Measurements from ENCODE around the gene EFHC2. TPM values are rescaled to one million over a fixed set of nuclear protein-coding genes. Genes with fewer than 3 reads are reported as not detected.

EFHC2 gene
- total and polyA plus RNA-seq, 10 of the 15 experiments (the other 5 are each of a cell fraction or from before 2014, with no cell fraction given), result 0.56 TPM; not detected in 9

- POLR2A ChIA-PET, result interaction anchor here (0.6 kb wide), 1 partner anchor 557 kb away, joined by 5 read pairs; no protein-coding TSS in a partner anchor
- in situ Hi-C loops (cut with MboI) (no loop called here), intact Hi-C loops (cut with micrococcal nuclease; ENCODE audit: unreplicated experiment) (no loop called here)
- CTCF ChIA-PET, result no interaction called here
- no peaks in the 10 kb centered on the region for H3K79me2 ChIP-seq (ENCODE audit: control insufficient read depth, insufficient read depth, low read length)
- H3K27ac ChIP-seq (ENCODE audit: control insufficient read depth, insufficient read depth), result no peak overlapping the region
- H3K27me3 ChIP-seq (replicated peaks in 1 of 2; ENCODE audit: control insufficient read depth in 2 of 2, insufficient read depth in 2 of 2, low read length in 1 of 2), result no peaks in the 10 kb centered on the region
- no peak for FAIRE-seq
- ATAC-seq, result no peak
- WGBS (ENCODE audit: insufficient coverage, insufficient replicate concordance, low lambda C conversion rate, missing lambda C conversion rate), result 66% methylated on average over 5 of the region's 5 CpGs
- no peak overlapping the region for H3K9ac ChIP-seq (ENCODE audit: control insufficient read depth, insufficient read depth, low read length)
- no peaks in the 10 kb centered on the region for H4K20me1 ChIP-seq (ENCODE audit: control insufficient read depth, insufficient read depth)
- BruUV-seq (replicated peaks), result no TSS peak
- DNase-seq (ENCODE audit: low read depth, low spot score), result no peak
- no peak overlapping the region for H3K4me2 ChIP-seq (ENCODE audit: control insufficient read depth, insufficient read depth)
- no peak overlapping the region for H3K4me3 ChIP-seq
- H3K9me3 ChIP-seq (replicated peaks; ENCODE audit: control insufficient read depth, insufficient read depth, low read length), result no peaks in the 10 kb centered on the region
- SMC1A ChIA-PET (ENCODE audit: uncharacterized antibody, unreplicated experiment), result interaction anchor here (0.7 to 1.3 kb wide), 2 partner anchors 58 to 1113 kb away, joined by 3 to 4 read pairs; no protein-coding TSS in a partner anchor
- RAD21 ChIA-PET (ENCODE audit: unreplicated experiment), result no interaction called here
- no peaks in the 10 kb centered on the region for H3K4me1 ChIP-seq (ENCODE audit: control insufficient read depth, insufficient read depth, low read length)
- no peak overlapping the region for H2AFZ ChIP-seq (ENCODE audit: control insufficient read depth, low read depth, low read length)
- H3K36me3 ChIP-seq (ENCODE audit: control insufficient read depth in 2 of 2, insufficient read depth in 2 of 2, low read length in 1 of 2), result no peaks in the 10 kb centered on the region
- TF ChIP-seq CHD1 (IDR thresholded peaks at IDR 0.05; ENCODE audit: low read depth, low read length), result no peak
- no peak for TF ChIP-seq RCOR1 (conservative IDR thresholded peaks at IDR 0.05; ENCODE audit: low read depth, low read length)
- no peak for TF ChIP-seq FOS (IDR thresholded peaks at IDR 0.05; ENCODE audit: borderline replicate concordance, extremely low read depth, insufficient read length)
- TF ChIP-seq ZNF217 (IDR thresholded peaks at IDR 0.05), result no peak
- TF ChIP-seq POLR2AphosphoS5 (IDR thresholded peaks at IDR 0.05; ENCODE audit: low read length), result no peak
- no peak for TF ChIP-seq SIN3A (IDR thresholded peaks at IDR 0.05; ENCODE audit: low read depth, low read length)
- no peak for TF ChIP-seq PBX3 (IDR thresholded peaks at IDR 0.05; ENCODE audit: insufficient replicate concordance, low read depth, low read length)
- TF ChIP-seq NRF1 (conservative IDR thresholded peaks at IDR 0.05; ENCODE audit: low read depth, low read length), result no peak
- TF ChIP-seq NR2F1 (conservative IDR thresholded peaks at IDR 0.05), result no peak
- no peak for TF ChIP-seq CEBPZ (IDR thresholded peaks at IDR 0.05; ENCODE audit: low read depth, low read length)
- no peak for TF ChIP-seq RAD51 (IDR thresholded peaks at IDR 0.05)
- no peak for TF ChIP-seq EED (IDR thresholded peaks at IDR 0.05; ENCODE audit: low read depth)
- TF ChIP-seq CREB1 (IDR thresholded peaks at IDR 0.05; ENCODE audit: low read depth), result no peak
- no peak for TF ChIP-seq CUX1 (IDR thresholded peaks at IDR 0.05; ENCODE audit: insufficient replicate concordance, low read depth, low read length)
- TF ChIP-seq GABPA (IDR thresholded peaks at IDR 0.05; ENCODE audit: low read depth), result no peak
- no peak for TF ChIP-seq BMI1 (IDR thresholded peaks at IDR 0.05; ENCODE audit: borderline replicate concordance)
Observed at GRCh38 chrX:44338361-44338760, 5.1 kb downstream of the EFHC2 start.

Measured in GM12878 (cell line).